ENCODE data around the gene ZFAND3.

Gene ZFAND3

DNA sequence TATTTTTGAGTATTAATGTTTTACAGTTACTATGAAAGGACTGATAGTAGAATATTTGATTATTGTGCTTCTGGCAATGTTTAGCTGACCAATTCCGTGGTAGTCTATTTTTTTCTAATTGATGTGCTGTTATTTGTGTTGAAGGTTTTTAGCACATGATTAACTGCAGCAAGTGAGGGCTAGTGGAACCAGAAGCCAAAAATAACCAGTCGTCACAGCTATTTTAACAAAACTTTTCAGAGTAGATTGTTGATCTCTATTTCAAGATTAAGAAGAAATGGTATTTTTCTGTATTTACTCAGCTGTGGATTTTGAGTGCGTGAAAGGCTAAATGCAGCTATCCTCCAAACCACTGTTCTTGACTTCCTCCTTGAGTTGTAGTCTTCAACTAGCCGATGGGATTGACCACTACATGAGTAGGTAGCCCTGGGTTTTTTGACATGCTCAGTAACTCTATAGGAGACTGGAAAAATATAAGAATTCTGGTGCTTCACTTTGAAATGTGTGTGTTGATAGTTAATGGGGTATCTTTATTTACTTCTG lies 258.0 kb downstream of the ZFAND3 start:
- no peak overlapping the region for H3K4me3 Mint-ChIP-seq

DNA sequence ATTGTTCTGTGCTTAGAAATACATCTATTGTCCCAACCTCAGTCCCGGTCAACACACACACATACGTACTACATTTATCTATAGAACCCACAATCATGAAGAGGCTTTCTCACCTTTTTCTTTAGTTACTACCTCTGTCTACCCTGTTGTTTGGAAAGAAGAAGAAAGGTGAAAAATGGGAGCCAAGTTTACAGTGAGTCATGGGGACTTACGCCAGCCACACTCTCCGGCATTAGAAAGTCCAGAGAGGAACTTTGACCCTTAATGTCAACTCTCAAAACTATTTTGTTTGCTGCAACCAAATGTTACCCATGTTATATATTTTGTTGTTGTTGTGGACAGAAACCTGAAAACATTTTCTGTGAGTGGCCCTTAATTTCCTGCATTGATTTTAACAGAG lies 259.1 kb downstream of the ZFAND3 start:
- H3K4me1 Mint-ChIP-seq = no peaks in the 10 kb centered on the region
- H3K27me3 Mint-ChIP-seq = no peaks in the 10 kb centered on the region
- ATAC-seq = no peak
- no peak for DNase-seq
- no peaks in the 10 kb centered on the region for H3K9me3 Mint-ChIP-seq
- no peak overlapping the region for H3K4me3 Mint-ChIP-seq
- H3K27ac Mint-ChIP-seq = no peak overlapping the region

More for the DNA sequence above, 258.0 kb downstream of the ZFAND3 start:
- H3K27me3 Mint-ChIP-seq = no peaks in the 10 kb centered on the region
- H3K27ac Mint-ChIP-seq = no peak overlapping the region
- no peaks in the 10 kb centered on the region for H3K9me3 Mint-ChIP-seq
- DNase-seq (no peak), ATAC-seq (no peak)
- H3K4me1 Mint-ChIP-seq = no peaks in the 10 kb centered on the region

GRCh38 chr6:38079107-38079506 lies 259.6 kb downstream of the ZFAND3 start:
- H3K4me3 Mint-ChIP-seq = no peak overlapping the region
- H3K27me3 Mint-ChIP-seq = no peaks in the 10 kb centered on the region
- H3K9me3 Mint-ChIP-seq = no peaks in the 10 kb centered on the region
- ATAC-seq = no peak
- DNase-seq = no peak
- H3K4me1 Mint-ChIP-seq = no peaks in the 10 kb centered on the region
- no peak overlapping the region for H3K27ac Mint-ChIP-seq

DNA sequence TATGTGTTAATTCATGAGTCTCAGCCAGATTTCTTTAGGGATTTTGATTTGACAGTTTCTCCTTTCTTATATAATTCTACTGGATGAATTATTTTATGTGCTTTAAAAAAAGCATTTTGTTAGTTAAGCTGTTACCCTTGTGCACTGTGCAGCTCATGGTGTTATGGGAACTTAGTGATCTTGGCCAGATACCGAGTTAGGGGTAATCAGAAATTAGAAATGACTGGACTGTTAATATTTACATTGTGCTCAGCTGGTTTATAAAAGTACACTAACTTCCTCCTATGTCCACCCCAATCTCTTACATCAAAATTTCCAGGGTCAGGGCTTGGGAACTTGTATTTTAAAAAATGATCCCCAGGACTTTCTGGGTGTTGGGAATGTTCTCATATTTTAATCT lies 260.0 kb downstream of the ZFAND3 start:
- H3K4me1 Mint-ChIP-seq = no peaks in the 10 kb centered on the region
- no peaks in the 10 kb centered on the region for H3K9me3 Mint-ChIP-seq
- H3K4me3 Mint-ChIP-seq = no peak overlapping the region
- no peaks in the 10 kb centered on the region for H3K27me3 Mint-ChIP-seq
- no peak for DNase-seq
- ATAC-seq = no peak
- H3K27ac Mint-ChIP-seq = no peak overlapping the region

DNA sequence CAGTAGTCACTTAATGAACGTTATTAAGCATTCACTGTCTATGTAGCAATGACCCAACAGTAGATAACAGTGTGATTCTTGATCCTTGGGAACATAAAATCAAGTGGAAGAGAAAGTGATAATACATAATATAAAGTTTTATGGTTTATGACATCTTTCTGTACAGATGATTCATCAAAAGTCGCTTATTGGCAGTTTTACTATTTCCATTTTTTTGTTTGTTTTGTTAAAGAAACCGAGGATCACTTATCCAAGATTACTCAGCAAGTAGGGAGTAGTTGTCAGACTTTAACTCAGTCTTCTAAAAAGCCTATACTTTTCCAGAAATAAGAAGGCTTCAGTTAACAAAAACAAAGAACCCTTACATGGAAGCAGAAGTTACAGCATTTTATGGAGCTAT lies 260.8 kb downstream of the ZFAND3 start:
- no peaks in the 10 kb centered on the region for H3K4me1 Mint-ChIP-seq
- no peak overlapping the region for H3K27ac Mint-ChIP-seq
- ATAC-seq (no peak), DNase-seq (no peak)
- H3K27me3 Mint-ChIP-seq = no peaks in the 10 kb centered on the region
- no peak overlapping the region for H3K4me3 Mint-ChIP-seq
- no peaks in the 10 kb centered on the region for H3K9me3 Mint-ChIP-seq

DNA sequence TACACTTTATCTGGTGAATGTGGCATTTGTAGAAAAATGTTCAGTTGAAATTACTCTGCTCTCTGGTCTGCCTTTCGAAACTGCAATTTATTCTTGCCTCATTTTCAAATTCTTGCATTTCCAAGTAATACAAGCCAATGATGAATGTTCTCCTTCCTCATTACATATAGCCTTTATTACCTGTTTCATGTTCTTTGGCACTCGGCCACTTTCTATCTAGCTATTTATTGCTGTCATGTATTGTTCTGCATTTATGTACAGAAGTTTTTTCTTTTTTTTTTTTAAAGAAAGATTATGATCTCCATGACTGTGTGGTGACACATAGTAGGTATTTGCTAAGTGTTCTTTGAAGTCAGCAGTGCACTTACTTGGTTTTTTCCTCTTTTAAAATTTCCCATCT lies 261.4 kb downstream of the ZFAND3 start:
- H3K9me3 Mint-ChIP-seq = no peaks in the 10 kb centered on the region
- ATAC-seq (no peak), DNase-seq (no peak)
- no peaks in the 10 kb centered on the region for H3K4me1 Mint-ChIP-seq
- peak overlapping the region in 1 of 2 donors; percentile 13 for H3K27ac Mint-ChIP-seq
- H3K27me3 Mint-ChIP-seq = no peaks in the 10 kb centered on the region
- H3K4me3 Mint-ChIP-seq = no peak overlapping the region

DNA sequence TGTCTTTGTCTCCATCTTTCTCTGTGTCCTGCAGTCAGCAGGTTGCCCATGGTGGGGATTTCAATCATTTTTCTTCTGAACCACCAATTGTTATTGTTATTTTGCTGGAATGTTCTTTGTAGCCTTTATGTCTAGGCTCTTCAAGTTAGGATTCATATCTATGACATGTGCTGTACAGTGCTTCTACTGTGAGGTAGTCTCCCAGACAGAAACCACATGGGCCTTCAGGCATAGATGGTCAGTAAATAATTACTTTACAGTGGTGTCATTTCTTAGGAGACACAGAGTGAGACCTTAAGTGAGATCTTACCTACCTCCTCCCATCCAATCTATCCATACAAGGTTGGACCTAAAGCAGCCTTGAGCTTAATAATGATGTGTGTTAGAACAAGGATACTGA lies 265.5 kb downstream of the ZFAND3 start:
- Mint-ChIP-seq H3K27ac (no peak overlapping the region), H3K4me1 (no peaks in the 10 kb centered on the region), H3K27me3 (no peaks in the 10 kb centered on the region), H3K9me3 (peaks cover 0 to 5% of the 10 kb centered on the region in 2 donors), H3K4me3 (no peak overlapping the region)
- DNase-seq (no peak), ATAC-seq (no peak)

DNA sequence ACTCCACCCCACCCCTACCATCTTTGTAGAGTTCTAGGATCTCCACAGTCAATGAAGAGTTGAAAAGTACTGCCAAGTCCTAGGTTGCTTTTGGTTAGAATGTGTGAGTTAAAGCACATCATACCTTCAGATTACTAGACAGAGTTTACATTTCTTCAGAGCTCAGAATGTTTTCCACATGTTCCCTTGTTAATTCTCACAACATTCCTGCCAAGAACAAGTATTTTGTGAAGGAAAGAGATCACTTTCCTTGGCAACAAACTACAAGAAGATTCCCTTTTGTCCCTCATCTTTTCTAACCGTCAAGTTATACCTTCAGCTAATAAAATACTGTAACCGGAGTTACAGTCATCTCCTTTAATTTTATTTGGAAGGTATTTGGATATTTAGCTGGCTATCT lies 266.8 kb downstream of the ZFAND3 start:
- no peaks in the 10 kb centered on the region for H3K4me1 Mint-ChIP-seq
- H3K4me3 Mint-ChIP-seq = no peak overlapping the region
- H3K9me3 Mint-ChIP-seq = peaks cover 0 to 5% of the 10 kb centered on the region in 2 donors
- no peak overlapping the region for H3K27ac Mint-ChIP-seq
- ATAC-seq (no peak), DNase-seq (no peak)
- H3K27me3 Mint-ChIP-seq = no peaks in the 10 kb centered on the region

DNA sequence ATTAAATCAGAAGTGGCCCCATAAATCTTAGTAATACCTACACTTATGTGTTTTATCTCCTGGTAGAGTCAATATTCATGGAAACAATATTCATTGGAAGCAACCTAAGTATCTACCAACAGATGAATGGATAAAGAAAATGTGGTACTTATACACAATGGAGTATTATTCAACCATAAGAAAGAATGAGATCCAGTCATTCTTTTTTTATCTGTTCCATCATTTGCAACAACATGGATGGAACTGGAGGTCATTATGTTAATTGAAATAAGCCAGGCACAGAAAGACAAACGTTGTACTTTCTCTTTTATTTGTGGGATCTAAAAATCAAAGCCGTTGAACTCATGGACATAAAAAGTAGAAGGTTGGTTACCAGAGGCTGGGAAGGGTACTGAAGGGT lies 268.5 kb downstream of the ZFAND3 start:
- H3K4me1 Mint-ChIP-seq = no peaks in the 10 kb centered on the region
- DNase-seq = no peak
- no peak overlapping the region for H3K4me3 Mint-ChIP-seq
- ATAC-seq = no peak
- H3K27me3 Mint-ChIP-seq = no peaks in the 10 kb centered on the region
- H3K9me3 Mint-ChIP-seq = peaks cover 0 to 5% of the 10 kb centered on the region in 2 donors
- no peak overlapping the region for H3K27ac Mint-ChIP-seq

DNA sequence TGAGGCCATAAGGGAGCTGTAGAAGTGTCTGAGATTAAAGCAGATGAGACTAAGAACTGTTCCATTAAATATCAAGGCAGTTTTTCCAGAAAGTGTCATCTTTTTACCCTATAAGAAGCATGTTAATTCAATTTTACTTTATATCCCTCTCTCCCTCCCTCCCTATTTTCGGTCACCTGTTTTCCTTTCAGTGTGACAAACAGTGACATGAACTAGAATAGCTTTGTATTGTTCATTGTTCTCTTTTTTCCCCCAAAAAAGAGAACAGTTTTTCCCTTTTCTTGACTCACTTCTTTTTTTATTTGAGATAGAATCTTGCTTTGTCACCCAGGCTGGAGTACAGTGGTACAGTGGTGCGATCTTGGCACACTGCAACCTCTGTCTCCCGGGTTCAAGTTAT lies 269.3 kb downstream of the ZFAND3 start:
- DNase-seq (no peak), ATAC-seq (no peak)
- H3K4me1 Mint-ChIP-seq = no peaks in the 10 kb centered on the region
- H3K27ac Mint-ChIP-seq = no peak overlapping the region
- no peak overlapping the region for H3K4me3 Mint-ChIP-seq
- H3K27me3 Mint-ChIP-seq = no peaks in the 10 kb centered on the region
- H3K9me3 Mint-ChIP-seq = peaks cover 0 to 5% of the 10 kb centered on the region in 2 donors

- no peak for DNase-seq
- H3K27me3 Mint-ChIP-seq = no peaks in the 10 kb centered on the region
- ATAC-seq = no peak
- no peak overlapping the region for H3K4me3 Mint-ChIP-seq
- no peaks in the 10 kb centered on the region for H3K4me1 Mint-ChIP-seq
- H3K9me3 Mint-ChIP-seq = peaks cover 0 to 5% of the 10 kb centered on the region in 2 donors
- H3K27ac Mint-ChIP-seq = peak overlapping the region in 1 of 2 donors; percentile 57
Measured at GRCh38 chr6:38091613-38092012, 272.1 kb downstream of the ZFAND3 start.

GRCh38 chr6:38092465-38092864 lies 272.9 kb downstream of the ZFAND3 start:
- no peak overlapping the region for H3K4me3 Mint-ChIP-seq
- no peaks in the 10 kb centered on the region for H3K4me1 Mint-ChIP-seq
- ATAC-seq (no peak), DNase-seq (no peak)
- H3K27ac Mint-ChIP-seq = no peak overlapping the region
- no peaks in the 10 kb centered on the region for H3K27me3 Mint-ChIP-seq
- H3K9me3 Mint-ChIP-seq = no peaks in the 10 kb centered on the region

DNA sequence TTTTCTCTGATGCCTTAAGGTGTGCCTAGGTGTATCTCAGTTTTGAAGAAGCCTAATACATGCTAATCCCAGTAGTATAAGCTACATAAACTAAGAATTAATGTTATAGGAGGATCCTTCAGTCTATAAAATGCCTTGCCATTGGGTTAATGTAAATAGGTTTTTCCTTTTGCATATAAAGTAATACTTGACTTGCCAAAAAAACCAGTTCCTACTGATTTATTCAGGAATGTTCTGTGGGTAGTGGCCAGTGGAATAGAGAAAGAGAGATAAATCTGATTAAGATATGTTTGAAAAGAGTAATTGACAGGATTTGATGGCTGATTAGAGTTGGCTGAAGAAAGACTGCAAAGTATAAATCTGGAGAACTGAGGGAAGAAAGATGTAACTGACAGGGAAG lies 273.4 kb downstream of the ZFAND3 start:
- H3K4me3 Mint-ChIP-seq = no peak overlapping the region
- no peak overlapping the region for H3K27ac Mint-ChIP-seq
- no peaks in the 10 kb centered on the region for H3K9me3 Mint-ChIP-seq
- DNase-seq (no peak), ATAC-seq (no peak)
- no peaks in the 10 kb centered on the region for H3K4me1 Mint-ChIP-seq
- H3K27me3 Mint-ChIP-seq = no peaks in the 10 kb centered on the region

DNA sequence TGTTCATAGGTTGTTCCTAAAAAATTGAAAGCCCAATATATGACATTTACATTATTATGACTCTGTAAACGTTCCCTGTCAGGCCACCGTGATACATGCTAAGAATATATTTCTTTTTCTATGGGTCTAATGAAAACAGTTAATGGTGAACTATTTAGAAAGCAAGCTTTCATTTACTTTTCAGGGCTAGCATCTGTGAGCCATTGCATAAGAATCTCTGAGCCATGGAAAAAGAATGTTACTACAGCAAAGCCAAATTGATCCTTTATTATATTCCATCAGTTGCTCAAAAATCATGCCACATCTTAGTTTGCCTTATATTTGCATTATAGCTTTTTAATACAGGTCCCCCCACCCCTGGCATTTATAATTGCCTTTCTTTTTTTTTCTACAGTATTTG lies 275.5 kb downstream of the ZFAND3 start:
- ATAC-seq (no peak), DNase-seq (no peak)
- Mint-ChIP-seq H3K27me3 (no peaks in the 10 kb centered on the region), H3K9me3 (no peaks in the 10 kb centered on the region), H3K4me1 (no peaks in the 10 kb centered on the region), H3K27ac (no peak overlapping the region), H3K4me3 (no peak overlapping the region)

- Mint-ChIP-seq H3K9me3 (no peaks in the 10 kb centered on the region), H3K27me3 (no peaks in the 10 kb centered on the region), H3K27ac (no peak overlapping the region), H3K4me3 (no peak overlapping the region), H3K4me1 (no peaks in the 10 kb centered on the region)
- DNase-seq (no peak), ATAC-seq (no peak)
Measured at GRCh38 chr6:38099221-38099620, 279.7 kb downstream of the ZFAND3 start.

GRCh38 chr6:38100380-38100779 lies 280.9 kb downstream of the ZFAND3 start:
- Mint-ChIP-seq H3K4me1 (no peaks in the 10 kb centered on the region), H3K27me3 (no peaks in the 10 kb centered on the region), H3K27ac (no peak overlapping the region), H3K9me3 (no peaks in the 10 kb centered on the region), H3K4me3 (no peak overlapping the region)
- ATAC-seq = peak; percentile 64
- no peak for DNase-seq

DNA sequence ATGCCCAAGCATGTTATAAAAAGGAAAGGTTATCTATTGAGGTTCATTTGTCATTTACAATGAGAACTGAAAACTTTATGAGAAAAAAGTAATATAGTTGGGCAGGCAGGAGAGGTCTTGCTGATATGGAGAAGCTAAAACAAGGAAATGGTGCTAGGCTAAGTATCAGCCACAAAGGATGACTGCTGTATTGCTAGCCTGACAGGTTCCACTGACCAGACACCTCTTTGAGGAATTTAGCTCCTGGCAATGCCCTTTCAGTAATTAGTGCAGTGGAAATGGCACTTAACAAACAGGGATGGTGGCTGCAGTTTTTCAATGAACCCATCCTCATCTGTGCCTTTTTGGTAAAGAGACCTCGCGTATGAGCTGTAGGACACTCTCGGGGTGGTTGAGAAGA lies 284.4 kb downstream of the ZFAND3 start:
- Mint-ChIP-seq H3K4me1 (no peaks in the 10 kb centered on the region), H3K4me3 (no peak overlapping the region), H3K9me3 (no peaks in the 10 kb centered on the region), H3K27ac (no peak overlapping the region), H3K27me3 (no peaks in the 10 kb centered on the region)
- DNase-seq (no peak), ATAC-seq (no peak)

All from stimulated activated naive CD8-positive, alpha-beta T cell treated with anti-CD3 and anti-CD28 coated beads, Interleukin-15, amount 100 ng/mL, for 72 hours (primary cell).